22Rv1 (cell line): ENCODE data around the gene WBP2.
A peak's percentile ranks its signal among the peaks of the same experiment; 100 is the strongest.

Experiments used
- H3K27ac ChIP-seq: fragments of 450-650 bp; 2 replicates; pipeline ENCODE4 v1.5.1; 2017
- ZFX ChIP-seq: fragments of 450-650 bp; IDR thresholded peaks from 2 replicates; pipeline ENCODE4 v1.6.1; 2017; ENCODE audit warnings: antibody characterized with exemption, borderline replicate concordance
- TF ChIP-seq, protein P1 (sequence below): fragments of 450-650 bp; IDR thresholded peaks from 2 replicates; pipeline ENCODE4 v1.5.1; 2017; ENCODE audit warnings: mild to moderate bottlenecking

WBP2 gene

GRCh38 chr17:75885431-75885830 is 30.3 kb upstream of the WBP2 start:
- no peak overlapping the region for H3K27ac ChIP-seq
- TF ChIP-seq, protein P1, sequence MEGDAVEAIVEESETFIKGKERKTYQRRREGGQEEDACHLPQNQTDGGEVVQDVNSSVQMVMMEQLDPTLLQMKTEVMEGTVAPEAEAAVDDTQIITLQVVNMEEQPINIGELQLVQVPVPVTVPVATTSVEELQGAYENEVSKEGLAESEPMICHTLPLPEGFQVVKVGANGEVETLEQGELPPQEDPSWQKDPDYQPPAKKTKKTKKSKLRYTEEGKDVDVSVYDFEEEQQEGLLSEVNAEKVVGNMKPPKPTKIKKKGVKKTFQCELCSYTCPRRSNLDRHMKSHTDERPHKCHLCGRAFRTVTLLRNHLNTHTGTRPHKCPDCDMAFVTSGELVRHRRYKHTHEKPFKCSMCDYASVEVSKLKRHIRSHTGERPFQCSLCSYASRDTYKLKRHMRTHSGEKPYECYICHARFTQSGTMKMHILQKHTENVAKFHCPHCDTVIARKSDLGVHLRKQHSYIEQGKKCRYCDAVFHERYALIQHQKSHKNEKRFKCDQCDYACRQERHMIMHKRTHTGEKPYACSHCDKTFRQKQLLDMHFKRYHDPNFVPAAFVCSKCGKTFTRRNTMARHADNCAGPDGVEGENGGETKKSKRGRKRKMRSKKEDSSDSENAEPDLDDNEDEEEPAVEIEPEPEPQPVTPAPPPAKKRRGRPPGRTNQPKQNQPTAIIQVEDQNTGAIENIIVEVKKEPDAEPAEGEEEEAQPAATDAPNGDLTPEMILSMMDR, result no peak
- no peak for TF ChIP-seq ZFX

- no peak overlapping the region for H3K27ac ChIP-seq
These were observed 26.7 kb upstream of the WBP2 start for GRCh38 chr17:75881678-75882454.

DNA sequence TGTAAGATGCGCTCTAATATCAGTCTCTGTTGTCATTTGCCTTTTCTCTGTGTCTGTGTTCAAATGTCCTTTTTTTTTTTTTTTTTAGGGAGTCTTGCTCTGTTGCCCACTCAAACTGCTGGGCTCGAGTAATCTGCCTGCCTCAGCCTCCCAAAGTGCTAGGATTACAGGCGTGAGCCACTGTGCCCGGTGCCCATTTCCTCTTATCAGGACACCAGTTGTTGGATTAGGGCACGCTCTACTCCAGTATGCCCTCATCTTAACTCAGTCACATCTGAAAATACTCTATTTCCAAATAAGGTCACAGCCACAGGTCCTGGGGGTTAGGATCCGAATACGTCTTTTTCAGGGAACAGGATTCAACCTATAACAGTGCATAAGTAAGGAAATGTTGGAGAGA is 25.1 kb upstream of the WBP2 start:
- TF ChIP-seq, protein P1, result no peak
- no peak for TF ChIP-seq ZFX
- no peak overlapping the region for H3K27ac ChIP-seq

More at GRCh38 chr17:75881678-75882454, 26.7 kb upstream of the WBP2 start:
- no peak for TF ChIP-seq ZFX
- TF ChIP-seq, protein P1, result no peak

GRCh38 chr17:75878174-75878998 is 23.3 kb upstream of the WBP2 start, which contains the start of gene TRIM47:
Gene TRIM47 (minus strand): TSS chr17:75878581. CDS start chr17:75878548, 33 bp downstream.
- H3K27ac ChIP-seq, result peak within 1 kb of the TSS; percentile 96

DNA sequence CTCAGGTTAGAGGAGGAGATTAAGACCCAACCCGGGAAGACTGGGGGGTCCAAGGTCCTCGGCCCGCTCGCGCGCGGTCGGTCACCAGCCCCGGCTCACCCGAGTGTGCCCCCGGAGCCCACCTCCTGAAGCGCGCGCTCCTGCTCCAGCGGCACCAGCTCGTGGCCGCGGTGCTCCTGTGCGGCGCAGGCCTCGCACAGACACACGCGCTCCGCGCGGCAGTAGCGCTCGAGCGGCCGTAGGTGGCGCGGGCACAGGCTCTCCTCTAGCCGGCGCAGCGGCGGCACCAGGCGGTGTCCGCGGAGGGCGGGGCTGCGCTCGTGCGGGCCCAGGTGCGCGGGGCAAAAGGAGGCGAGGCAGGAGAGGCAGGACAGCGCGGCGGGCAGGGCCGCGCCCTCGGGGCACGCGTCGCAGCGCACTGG is 22.6 kb upstream of the WBP2 start:
- peak overlapping the region; percentile 96 for H3K27ac ChIP-seq
- TF ChIP-seq, protein P1, result peak; percentile 75
- no peak for TF ChIP-seq ZFX

More at GRCh38 chr17:75878174-75878998, 23.3 kb upstream of the WBP2 start, which contains the start of gene TRIM47:
- no peak for TF ChIP-seq ZFX
- TF ChIP-seq, protein P1, result peak; percentile 32

- TF ChIP-seq, protein P1, result no peak
- H3K27ac ChIP-seq, result peak overlapping the region; percentile 96
These were observed 22.0 kb upstream of the WBP2 start for GRCh38 chr17:75876938-75877751.
